CD4-positive, alpha-beta T cell (primary cell): ENCODE data around the gene FOXE3. TPM values are rescaled to one million over a fixed set of nuclear protein-coding genes. Genes with fewer than 3 reads are reported as not detected.

Experiments
- ATAC-seq: fragments of 200-7000 bp; cut with Tn5 transposase; one replicate; pipeline ENCODE4 v1.10.0; 2022; ENCODE audit warnings: mild to moderate bottlenecking; ENCODE audit not compliant: poor library complexity
- CTCF ChIA-PET: fragments of 350-600 bp; sonication (Branson Sonifier 250); formaldehyde crosslinking; loops from one replicate; lab custom pipeline; 2021; ENCODE audit warnings: antibody characterized with exemption, inconsistent platforms; lab: Charles Lee
- POLR2A ChIA-PET: fragments of 350-600 bp; sonication (Branson Sonifier 250); formaldehyde crosslinking; loops from one replicate; lab custom pipeline; 2021; ENCODE audit warnings: antibody characterized with exemption, inconsistent platforms; lab: Charles Lee
- DNase-seq, 14 experiments: peaks; one replicate each; pipeline ENCODE4 v3.0.0-alpha.2; 2013 to 2020; ENCODE audit warnings: mixed read lengths in 2 of 14
- H3K27ac ChIP-seq, 2 donors: one replicate each; pipeline versions ENCODE4 v1.5.1 to v1.7.0; 2013; ENCODE audit warnings: low read length in 2 of 2, low read depth in 1 of 2, mild to moderate bottlenecking in 1 of 2
- H3K27me3 ChIP-seq, 2 experiments: 1 replicate in 1 of 2; 2 replicates in 1 of 2; pipeline versions ENCODE4 v1.6.1 to v1.7.0; 2013; ENCODE audit warnings: low read length in 2 of 2, control low read depth in 1 of 2, mild to moderate bottlenecking in 1 of 2, moderate library complexity in 1 of 2; ENCODE audit not compliant: insufficient read depth in 2 of 2, control insufficient read depth in 1 of 2
- H3K36me3 ChIP-seq: one replicate; pipeline ENCODE4 v1.6.1; 2013; ENCODE audit warnings: low read length, control low read depth; ENCODE audit not compliant: insufficient read depth
- H3K4me1 ChIP-seq: one replicate; pipeline ENCODE4 v1.6.1; 2013; ENCODE audit warnings: low read length, control low read depth; ENCODE audit not compliant: insufficient read depth
- H3K4me3 ChIP-seq: one replicate; pipeline ENCODE4 v1.5.1; 2013; ENCODE audit warnings: mild to moderate bottlenecking, low read length, moderate library complexity
- H3K9me3 ChIP-seq, 2 experiments: 1 replicate in 1 of 2; 2 replicates in 1 of 2; pipeline versions ENCODE4 v1.6.1 to v1.7.0; 2013; ENCODE audit warnings: low read length in 2 of 2, mild to moderate bottlenecking in 2 of 2, control low read depth in 1 of 2, moderate library complexity in 1 of 2; ENCODE audit not compliant: control insufficient read depth in 1 of 2, insufficient read depth in 1 of 2
- H3K27ac Mint-ChIP-seq: one replicate; pipeline ENCODE4 v1.8.0; 2020; ENCODE audit warnings: mixed read lengths
- H3K27me3 Mint-ChIP-seq: one replicate; pipeline ENCODE4 v1.8.0; 2021; ENCODE audit warnings: mixed read lengths
- H3K36me3 Mint-ChIP-seq: one replicate; pipeline ENCODE4 v1.8.0; 2021; ENCODE audit warnings: low read depth, mixed read lengths
- H3K4me1 Mint-ChIP-seq: one replicate; pipeline ENCODE4 v1.8.0; 2021; ENCODE audit warnings: low read depth, mixed read lengths
- H3K4me3 Mint-ChIP-seq: one replicate; pipeline ENCODE4 v1.8.0; 2020; ENCODE audit warnings: mild to moderate bottlenecking, mixed read lengths
- H3K9me3 Mint-ChIP-seq: one replicate; pipeline ENCODE4 v1.8.0; 2020; ENCODE audit warnings: mixed read lengths
- CTCF ChIP-seq: fragments of 200-600 bp; IDR thresholded peaks from one replicate; pipeline ENCODE4 v1.8.0; 2022; ENCODE audit warnings: antibody characterized with exemption, mild to moderate bottlenecking
- intact Hi-C, 2 experiments: fragments of 100-400 bp; cut with DNase I in 1 of 2; cut with micrococcal nuclease in 1 of 2; formaldehyde crosslinking; loops; one replicate each; pipeline versions ENCODE4 v1.15.1 to v1.9.0; 2023 to 2025; cut with DNase I, micrococcal nuclease
- total RNA-seq, 174 experiments: library from RNA in 2 of 174; stranded (reverse) in 2 of 174; gene quantifications; one replicate each; pipeline ENCODE4 v1.2.3 and lab custom pipeline; 2021 to 2026

Gene FOXE3
- total RNA-seq, 2 experiments from 2014 or later = not detected

- no peak overlapping the region for H3K27ac Mint-ChIP-seq
- Histone ChIP-seq H3K27ac (no peak overlapping the region), H3K36me3 (no peaks in the 10 kb centered on the region), H3K4me3 (no peak overlapping the region), H3K9me3 (peaks cover 6 to 38% of the 10 kb centered on the region in 2 experiments), H3K27me3 (peaks cover 75 to 83% of the 10 kb centered on the region in 2 experiments), H3K4me1 (peaks cover 43% of the 10 kb centered on the region)
- DNase-seq (no peak), ATAC-seq (no peak)
- H3K4me1 Mint-ChIP-seq = peaks cover 15% of the 10 kb centered on the region
- no peak for TF ChIP-seq CTCF
- no peaks in the 10 kb centered on the region for H3K36me3 Mint-ChIP-seq
- peaks cover 4% of the 10 kb centered on the region for H3K27me3 Mint-ChIP-seq
- intact Hi-C loops = no loop called here
- POLR2A ChIA-PET = no interaction called here
- H3K9me3 Mint-ChIP-seq = no peaks in the 10 kb centered on the region
- CTCF ChIA-PET = interaction anchor here (0.8 kb wide), 1 partner anchor 284 kb away, joined by 3 read pairs; no protein-coding TSS in a partner anchor
- H3K4me3 Mint-ChIP-seq = no peak overlapping the region
Observed at GRCh38 chr1:47442202-47442601, 26.1 kb downstream of the FOXE3 start.

- Histone ChIP-seq H3K9me3 (peaks cover 6 to 39% of the 10 kb centered on the region in 2 experiments), H3K4me1 (peaks cover 43% of the 10 kb centered on the region), H3K27me3 (peaks cover 80 to 91% of the 10 kb centered on the region in 2 experiments), H3K27ac (no peak overlapping the region), H3K36me3 (no peaks in the 10 kb centered on the region), H3K4me3 (no peak overlapping the region)
- ChIA-PET CTCF (no interaction called here), POLR2A (no interaction called here)
- H3K9me3 Mint-ChIP-seq = no peaks in the 10 kb centered on the region
- H3K4me1 Mint-ChIP-seq = peaks cover 15% of the 10 kb centered on the region
- TF ChIP-seq CTCF = no peak
- no peak for DNase-seq
- H3K4me3 Mint-ChIP-seq = no peak overlapping the region
- H3K27ac Mint-ChIP-seq = no peak overlapping the region
- intact Hi-C loops = no loop called here
- no peaks in the 10 kb centered on the region for H3K36me3 Mint-ChIP-seq
- peaks cover 4% of the 10 kb centered on the region for H3K27me3 Mint-ChIP-seq
- ATAC-seq = no peak
Observed at GRCh38 chr1:47442842-47443529, 26.9 kb downstream of the FOXE3 start.

GRCh38 chr1:47443530-47444296 lies 27.6 kb downstream of the FOXE3 start:
- POLR2A ChIA-PET = no interaction called here
- no peak overlapping the region for H3K4me3 ChIP-seq
- H3K9me3 ChIP-seq = peaks cover 6 to 39% of the 10 kb centered on the region in 2 experiments
- no peaks in the 10 kb centered on the region for H3K36me3 Mint-ChIP-seq
- ATAC-seq (no peak), DNase-seq (peak in 1 of 14 experiments; percentile 17)
- no peaks in the 10 kb centered on the region for H3K9me3 Mint-ChIP-seq
- no peaks in the 10 kb centered on the region for H3K27me3 Mint-ChIP-seq
- H3K27ac ChIP-seq = no peak overlapping the region
- H3K27ac Mint-ChIP-seq = no peak overlapping the region
- peaks cover 38% of the 10 kb centered on the region for H3K4me1 ChIP-seq
- peaks cover 87 to 98% of the 10 kb centered on the region in 2 experiments for H3K27me3 ChIP-seq
- CTCF ChIA-PET = no interaction called here
- peaks cover 15% of the 10 kb centered on the region for H3K4me1 Mint-ChIP-seq
- intact Hi-C loops = no loop called here
- no peak for TF ChIP-seq CTCF
- no peak overlapping the region for H3K4me3 Mint-ChIP-seq
- H3K36me3 ChIP-seq = no peaks in the 10 kb centered on the region
